NCI-H82 treated with DMSO at 0.1 percent for 48 hours (cell line): Measurements from ENCODE around the gene METTL4.

ENCODE experiments used
- DNase-seq: peaks from one replicate; lab custom pipeline; 2025; ENCODE audit not compliant: unreplicated experiment; lab: John Stamatoyannopoulos, UW

Gene METTL4

GRCh38 chr18:2522112-2522511 lies 49.2 kb downstream of the METTL4 start:
- DNase-seq, result no peak

GRCh38 chr18:2518473-2518872 lies 52.8 kb downstream of the METTL4 start:
- no peak for DNase-seq

- no peak for DNase-seq
Measured at GRCh38 chr18:2515908-2516625, 55.2 kb downstream of the METTL4 start.

GRCh38 chr18:2515171-2515787 lies 56.0 kb downstream of the METTL4 start:
- no peak for DNase-seq

GRCh38 chr18:2513616-2514015 lies 57.7 kb downstream of the METTL4 start:
- no peak for DNase-seq

- DNase-seq, result no peak
Measured at GRCh38 chr18:2512059-2512458, 59.2 kb downstream of the METTL4 start.

- DNase-seq, result no peak
Measured at GRCh38 chr18:2511451-2511850, 59.9 kb downstream of the METTL4 start.

GRCh38 chr18:2510416-2510815 lies 60.9 kb downstream of the METTL4 start:
- no peak for DNase-seq

- no peak for DNase-seq
Measured at GRCh38 chr18:2508678-2509077, 62.6 kb downstream of the METTL4 start.

GRCh38 chr18:2508155-2508554 lies 63.1 kb downstream of the METTL4 start:
- no peak for DNase-seq

GRCh38 chr18:2504642-2505041 lies 66.7 kb downstream of the METTL4 start:
- no peak for DNase-seq

- no peak for DNase-seq
Measured at GRCh38 chr18:2502880-2503279, 68.4 kb downstream of the METTL4 start.

GRCh38 chr18:2502394-2502793 lies 68.9 kb downstream of the METTL4 start:
- DNase-seq, result no peak

GRCh38 chr18:2497797-2498196 lies 73.5 kb downstream of the METTL4 start:
- DNase-seq, result no peak

- no peak for DNase-seq
Measured at GRCh38 chr18:2495381-2495780, 75.9 kb downstream of the METTL4 start.

GRCh38 chr18:2494921-2495320 lies 76.4 kb downstream of the METTL4 start:
- no peak for DNase-seq
